ENCODE results near the gene NRTN. TPM values are rescaled to one million over a fixed set of nuclear protein-coding genes. Genes with fewer than 3 reads are reported as not detected.
"Not testable (repeated sequence)": the region's sequence is repeated elsewhere in the genome, so short reads cannot be mapped to it uniquely, and the experiment has no call there.

Gene NRTN
- total RNA-seq, 2 experiments from 2014 or later: not detected

GRCh38 chr19:5867201-5868136 is 62.6 kb downstream of the NRTN start:
- Mint-ChIP-seq H3K4me3 (no peak overlapping the region), H3K27ac (no peak overlapping the region), H3K36me3 (ENCODE audit: low read depth) (no peaks in the 10 kb centered on the region), H3K9me3 (ENCODE audit: insufficient read depth) (no peaks in the 10 kb centered on the region), H3K27me3 (ENCODE audit: low read depth) (no peaks in the 10 kb centered on the region), H3K4me1 (ENCODE audit: low read depth) (no peaks in the 10 kb centered on the region)
- no peak for ATAC-seq
- ChIA-PET CTCF (no interaction called here), POLR2A (no interaction called here)
- DNase-seq: no peak

DNA sequence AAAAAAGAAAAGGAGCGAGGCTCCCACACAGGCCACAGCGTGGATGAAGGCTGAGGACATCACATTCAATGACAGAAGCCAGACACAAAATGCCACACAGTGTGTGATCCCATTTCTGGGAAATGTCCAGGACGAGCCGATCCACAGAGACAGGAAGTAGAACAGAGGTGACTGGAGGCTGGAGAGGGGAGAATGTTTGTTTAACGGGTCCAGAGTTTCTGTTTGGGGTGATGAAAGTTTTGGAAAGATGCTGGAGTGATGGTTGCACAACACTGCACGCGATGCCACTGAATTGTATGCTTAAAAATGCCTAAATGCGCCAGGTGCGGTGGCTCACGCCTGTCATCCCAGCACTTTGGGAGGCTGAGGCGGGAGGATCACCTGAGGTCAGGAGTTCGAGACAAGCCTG is 66.1 kb downstream of the NRTN start:
- Mint-ChIP-seq H3K4me3 (no peak overlapping the region), H3K27ac (no peak overlapping the region), H3K27me3 (ENCODE audit: low read depth) (no peaks in the 10 kb centered on the region), H3K9me3 (ENCODE audit: insufficient read depth) (no peaks in the 10 kb centered on the region), H3K4me1 (ENCODE audit: low read depth) (peaks cover 3% of the 10 kb centered on the region), H3K36me3 (ENCODE audit: low read depth) (no peaks in the 10 kb centered on the region)
- DNase-seq (no peak), ATAC-seq (no peak)
- ChIA-PET CTCF (no interaction called here), POLR2A (no interaction called here)

GRCh38 chr19:5873617-5874199 is 68.8 kb downstream of the NRTN start:
- H3K4me1 Mint-ChIP-seq (ENCODE audit: low read depth): peaks cover 3% of the 10 kb centered on the region
- ChIA-PET CTCF (no interaction called here), POLR2A (no interaction called here)
- H3K9me3 Mint-ChIP-seq (ENCODE audit: insufficient read depth): no peaks in the 10 kb centered on the region
- no peak overlapping the region for H3K27ac Mint-ChIP-seq
- H3K36me3 Mint-ChIP-seq (ENCODE audit: low read depth): no peaks in the 10 kb centered on the region
- no peaks in the 10 kb centered on the region for H3K27me3 Mint-ChIP-seq (ENCODE audit: low read depth)
- DNase-seq (no peak), ATAC-seq (no peak)
- no peak overlapping the region for H3K4me3 Mint-ChIP-seq

DNA sequence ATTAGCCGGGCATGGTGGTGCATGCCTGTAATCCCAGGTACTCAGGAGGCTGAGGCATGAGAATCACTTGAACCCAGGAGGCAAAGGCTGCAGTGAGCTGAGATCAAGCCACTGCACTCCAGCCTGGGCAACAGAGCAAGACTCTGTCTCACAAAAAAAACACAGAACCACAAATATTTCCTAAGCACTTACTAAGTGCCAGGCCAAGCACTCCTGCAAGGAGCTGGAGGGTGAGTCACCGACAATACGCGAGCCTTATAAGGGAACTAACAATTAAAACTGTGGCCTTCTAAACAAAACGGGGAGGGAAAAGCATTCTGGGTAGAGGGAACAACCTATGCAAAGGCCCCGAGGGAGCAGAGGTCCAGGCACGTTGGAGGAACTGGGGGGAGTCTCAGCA is 69.6 kb downstream of the NRTN start:
- H3K4me1 Mint-ChIP-seq (ENCODE audit: low read depth); H3K36me3 Mint-ChIP-seq (ENCODE audit: low read depth); ATAC-seq; H3K4me3 Mint-ChIP-seq; H3K27me3 Mint-ChIP-seq (ENCODE audit: low read depth); CTCF ChIA-PET; H3K27ac Mint-ChIP-seq; H3K9me3 Mint-ChIP-seq (ENCODE audit: insufficient read depth); DNase-seq: not testable (repeated sequence)
- POLR2A ChIA-PET: interaction anchor here (0.6 kb wide), 1 partner anchor 898 kb away, joined by 4 read pairs; no protein-coding TSS in a partner anchor

GRCh38 chr19:5877427-5877826 is 72.6 kb downstream of the NRTN start:
- DNase-seq (no peak), ATAC-seq (no peak)
- H3K27me3 Mint-ChIP-seq (ENCODE audit: low read depth): peaks cover 3% of the 10 kb centered on the region
- no peaks in the 10 kb centered on the region for H3K9me3 Mint-ChIP-seq (ENCODE audit: insufficient read depth)
- no peaks in the 10 kb centered on the region for H3K36me3 Mint-ChIP-seq (ENCODE audit: low read depth)
- H3K4me1 Mint-ChIP-seq (ENCODE audit: low read depth): peaks cover 3% of the 10 kb centered on the region
- no peak overlapping the region for H3K4me3 Mint-ChIP-seq
- ChIA-PET CTCF (no interaction called here), POLR2A (no interaction called here)
- H3K27ac Mint-ChIP-seq: no peak overlapping the region

DNA sequence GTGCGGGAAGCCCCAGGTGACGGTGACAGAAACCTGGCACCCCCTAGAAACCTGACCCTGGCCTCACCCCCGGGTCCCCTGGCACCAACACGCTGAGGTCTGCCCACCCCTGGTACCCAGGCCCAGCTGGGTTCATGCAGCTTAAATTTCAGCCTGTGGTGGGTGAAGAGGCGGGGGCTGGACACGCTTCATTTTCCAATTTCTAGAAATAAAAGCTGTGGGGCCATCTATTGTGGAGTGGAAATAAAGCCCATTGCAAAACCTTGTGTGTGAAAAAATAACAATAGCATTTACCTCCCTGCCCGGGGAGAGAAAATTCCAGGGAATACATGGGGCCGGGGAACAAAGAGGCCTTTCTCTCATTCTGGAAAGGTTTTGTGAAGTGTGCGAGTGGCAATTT is 73.0 kb downstream of the NRTN start:
- ChIA-PET POLR2A (no interaction called here), CTCF (no interaction called here)
- no peaks in the 10 kb centered on the region for H3K9me3 Mint-ChIP-seq (ENCODE audit: insufficient read depth)
- peaks cover 5% of the 10 kb centered on the region for H3K27me3 Mint-ChIP-seq (ENCODE audit: low read depth)
- H3K27ac Mint-ChIP-seq: no peak overlapping the region
- peaks cover 3% of the 10 kb centered on the region for H3K4me1 Mint-ChIP-seq (ENCODE audit: low read depth)
- no peak overlapping the region for H3K4me3 Mint-ChIP-seq
- ATAC-seq (no peak), DNase-seq (no peak)
- no peaks in the 10 kb centered on the region for H3K36me3 Mint-ChIP-seq (ENCODE audit: low read depth)

Other genes starting within 250 kb of the NRTN start
- under 1 TPM; 0.26 to 0.68 TPM for gene TINCR, start 237.1 kb upstream of the NRTN start, total RNA-seq
- gene SAFB2, start 182.3 kb upstream of the NRTN start, total RNA-seq: 10 to 100 TPM; 84.2 to 96.6 TPM
- gene SAFB, start 182.0 kb upstream of the NRTN start, total RNA-seq: 100 to 1,000 TPM; 116 to 134 TPM
- 10 to 100 TPM; 53.1 to 55.1 TPM for gene MICOS13, start 124.6 kb upstream of the NRTN start, total RNA-seq
- gene HSD11B1L, start 124.0 kb upstream of the NRTN start, total RNA-seq: 1 to 10 TPM; 2.0 to 2.1 TPM
- 100 to 1,000 TPM; 926 to 951 TPM for gene RPL36, start 114.8 kb upstream of the NRTN start, total RNA-seq
- gene LONP1, start 84.9 kb upstream of the NRTN start, total RNA-seq: 100 to 1,000 TPM; 114 to 129 TPM
- gene CATSPERD, start 84.4 kb upstream of the NRTN start, total RNA-seq: not detected
- 1 to 10 TPM; 5.7 to 6.0 TPM for gene PRR22, start 20.3 kb upstream of the NRTN start, total RNA-seq
- 10 to 100 TPM; 56.6 to 66.3 TPM for gene DUS3L, start 13.9 kb upstream of the NRTN start, total RNA-seq
- gene FUT6, start 34.6 kb downstream of the NRTN start, total RNA-seq: under 1 TPM; 0.16 to 0.18 TPM
- not detected for gene FUT3, start 46.4 kb downstream of the NRTN start, total RNA-seq
- gene FUT5, start 65.5 kb downstream of the NRTN start, total RNA-seq: not detected
- 100 to 1,000 TPM; 225 to 228 TPM for gene NDUFA11, start 98.7 kb downstream of the NRTN start, total RNA-seq
- gene VMAC, start 99.8 kb downstream of the NRTN start, total RNA-seq: 1 to 10 TPM; 6.2 to 6.8 TPM
- 10 to 100 TPM; 11.4 to 12.0 TPM for gene CAPS, start 109.2 kb downstream of the NRTN start, total RNA-seq
- 10 to 100 TPM; 82.2 to 93.6 TPM for gene RANBP3, start 173.1 kb downstream of the NRTN start, total RNA-seq